ENCODE data around the gene GSPT1.
"Not testable (repeated sequence)": the region's sequence is repeated elsewhere in the genome, so short reads cannot be mapped to it uniquely, and the experiment has no call there.

The GSPT1 gene

GRCh38 chr16:11857161-11857560 is 58.6 kb downstream of the GSPT1 start:
- DNase-seq (ENCODE audit: low read depth) = no peak

GRCh38 chr16:11852092-11852809 is 63.5 kb downstream of the GSPT1 start:
- no peak for DNase-seq (ENCODE audit: low read depth)

- peak; percentile 62 for DNase-seq (ENCODE audit: low read depth)
These were observed 64.3 kb downstream of the GSPT1 start, which contains the start of gene RSL1D1 for GRCh38 chr16:11851294-11852091. Gene RSL1D1 (minus strand): TSS chr16:11851542. CDS start chr16:11851512, 30 bp downstream.

- DNase-seq (ENCODE audit: low read depth) = no peak
These were observed 66.9 kb downstream of the GSPT1 start for GRCh38 chr16:11848842-11849241.

- DNase-seq (ENCODE audit: low read depth) = no peak
These were observed 71.3 kb downstream of the GSPT1 start for GRCh38 chr16:11844499-11844898.

GRCh38 chr16:11843861-11844260 is 71.9 kb downstream of the GSPT1 start:
- no peak for DNase-seq (ENCODE audit: low read depth)

GRCh38 chr16:11843206-11843605 is 72.5 kb downstream of the GSPT1 start:
- no peak for DNase-seq (ENCODE audit: low read depth)

- no peak for DNase-seq (ENCODE audit: low read depth)
These were observed 74.7 kb downstream of the GSPT1 start for GRCh38 chr16:11841026-11841425.

GRCh38 chr16:11836650-11837244 is 79.0 kb downstream of the GSPT1 start:
- DNase-seq (ENCODE audit: low read depth) = peak; percentile 49

- no peak for DNase-seq (ENCODE audit: low read depth)
These were observed 79.7 kb downstream of the GSPT1 start for GRCh38 chr16:11835891-11836649.

GRCh38 chr16:11835309-11835708 is 80.4 kb downstream of the GSPT1 start:
- DNase-seq (ENCODE audit: low read depth) = no peak

- DNase-seq (ENCODE audit: low read depth) = no peak
These were observed 81.6 kb downstream of the GSPT1 start for GRCh38 chr16:11833951-11834695.

GRCh38 chr16:11828696-11829095 is 87.1 kb downstream of the GSPT1 start:
- no peak for DNase-seq (ENCODE audit: low read depth)

- DNase-seq (ENCODE audit: low read depth) = not testable (repeated sequence)
These were observed 90.1 kb downstream of the GSPT1 start for GRCh38 chr16:11825520-11826165.

- DNase-seq (ENCODE audit: low read depth) = no peak
These were observed 91.4 kb downstream of the GSPT1 start for GRCh38 chr16:11824362-11824761.

GRCh38 chr16:11823645-11824044 is 92.1 kb downstream of the GSPT1 start:
- not testable (repeated sequence) for DNase-seq (ENCODE audit: low read depth)

- DNase-seq (ENCODE audit: low read depth) = no peak
These were observed 96.0 kb downstream of the GSPT1 start for GRCh38 chr16:11819798-11820197.

- DNase-seq (ENCODE audit: low read depth) = not testable (repeated sequence)
These were observed 96.8 kb downstream of the GSPT1 start for GRCh38 chr16:11818970-11819369.
